Liver (tissue), 3 donors: Measurements from ENCODE around the gene ZNF880.

Source experiments
- EGR1 ChIP-seq, 2 donors: IDR thresholded peaks; 2 replicates each; pipeline ENCODE4 v1.6.1; 2016 to 2018; ENCODE audit warnings: antibody characterized with exemption in 2 of 2, low read depth in 2 of 2
- FOXA2 ChIP-seq: IDR thresholded peaks from 2 replicates; pipeline ENCODE4 v1.6.1; 2016; ENCODE audit warnings: antibody characterized with exemption
- JUND ChIP-seq, 2 donors: IDR thresholded peaks; 2 replicates each; pipeline ENCODE4 v1.6.1; 2016; ENCODE audit warnings: antibody characterized with exemption in 2 of 2
- MAX ChIP-seq: IDR thresholded peaks from 2 replicates; pipeline ENCODE4 v1.6.1; 2016; ENCODE audit warnings: antibody characterized with exemption
- RAD21 ChIP-seq, 2 donors: IDR thresholded peaks; 2 replicates each; pipeline ENCODE4 v1.6.1; 2016; ENCODE audit warnings: antibody characterized with exemption in 2 of 2, mild to moderate bottlenecking in 2 of 2
- RXRA ChIP-seq, 2 donors: IDR thresholded peaks; 2 replicates each; pipeline ENCODE4 v1.6.1; 2017 to 2018; ENCODE audit warnings: antibody characterized with exemption in 2 of 2, mild to moderate bottlenecking in 1 of 2
- SP1 ChIP-seq: IDR thresholded peaks from 2 replicates; pipeline ENCODE4 v1.6.1; 2018; ENCODE audit warnings: antibody characterized with exemption, mild to moderate bottlenecking
- YY1 ChIP-seq: IDR thresholded peaks from 2 replicates; pipeline ENCODE4 v1.6.1; 2016; ENCODE audit warnings: antibody characterized with exemption, mild to moderate bottlenecking
- ZBTB33 ChIP-seq: IDR thresholded peaks from 2 replicates; pipeline ENCODE4 v1.6.1; 2016; ENCODE audit warnings: antibody characterized with exemption
- TF ChIP-seq, protein P1 (sequence below): fragments of 150-350 bp; IDR thresholded peaks from 2 replicates; pipeline ENCODE4 v1.5.1; 2017; ENCODE audit warnings: improper control_type of control experiment, low read depth, low read length; ENCODE audit not compliant: missing input control
- donor health status: healthy.
- donor health status: healthy.

DNA sequence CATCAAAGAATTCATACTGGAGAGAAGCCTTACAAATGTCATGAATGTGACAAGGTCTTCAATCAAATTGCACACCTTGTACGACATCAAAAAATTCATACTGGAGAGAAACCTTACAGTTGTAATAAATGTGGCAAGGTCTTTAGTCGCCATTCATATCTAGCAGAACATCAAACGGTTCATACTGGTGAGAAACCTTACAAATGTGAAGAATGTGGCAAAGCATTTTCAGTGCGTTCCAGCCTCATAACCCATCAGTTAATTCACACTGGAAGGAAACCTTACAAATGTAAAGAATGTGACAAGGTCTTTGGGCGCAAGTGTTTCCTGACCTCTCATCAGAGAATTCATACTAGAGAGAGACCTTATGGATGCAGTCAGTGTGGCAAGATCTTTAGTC, 46.0 kb downstream of the ZNF880 start:
- TF ChIP-seq MAX (no peak), RAD21 (IDR thresholded peaks at IDR 0.05) (no peak), EGR1 (IDR thresholded peaks at IDR 0.05; ENCODE audit: low read depth in 2 of 2) (no peak), YY1 (no peak), FOXA2 (no peak), RXRA (IDR thresholded peaks at IDR 0.05) (no peak), JUND (IDR thresholded peaks at IDR 0.05) (no peak), SP1 (no peak), ZBTB33 (no peak)
- TF ChIP-seq, protein P1, sequence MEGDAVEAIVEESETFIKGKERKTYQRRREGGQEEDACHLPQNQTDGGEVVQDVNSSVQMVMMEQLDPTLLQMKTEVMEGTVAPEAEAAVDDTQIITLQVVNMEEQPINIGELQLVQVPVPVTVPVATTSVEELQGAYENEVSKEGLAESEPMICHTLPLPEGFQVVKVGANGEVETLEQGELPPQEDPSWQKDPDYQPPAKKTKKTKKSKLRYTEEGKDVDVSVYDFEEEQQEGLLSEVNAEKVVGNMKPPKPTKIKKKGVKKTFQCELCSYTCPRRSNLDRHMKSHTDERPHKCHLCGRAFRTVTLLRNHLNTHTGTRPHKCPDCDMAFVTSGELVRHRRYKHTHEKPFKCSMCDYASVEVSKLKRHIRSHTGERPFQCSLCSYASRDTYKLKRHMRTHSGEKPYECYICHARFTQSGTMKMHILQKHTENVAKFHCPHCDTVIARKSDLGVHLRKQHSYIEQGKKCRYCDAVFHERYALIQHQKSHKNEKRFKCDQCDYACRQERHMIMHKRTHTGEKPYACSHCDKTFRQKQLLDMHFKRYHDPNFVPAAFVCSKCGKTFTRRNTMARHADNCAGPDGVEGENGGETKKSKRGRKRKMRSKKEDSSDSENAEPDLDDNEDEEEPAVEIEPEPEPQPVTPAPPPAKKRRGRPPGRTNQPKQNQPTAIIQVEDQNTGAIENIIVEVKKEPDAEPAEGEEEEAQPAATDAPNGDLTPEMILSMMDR: no peak
